ENCODE measurements around the gene SIL1. TPM values are rescaled to one million over a fixed set of nuclear protein-coding genes. Genes with fewer than 3 reads are reported as not detected.
A peak's percentile ranks its signal among the peaks of the same experiment; 100 is the strongest.

SIL1 gene
- total and polyA plus RNA-seq, 2 of the 4 experiments (the other 2 are of a cell fraction), result 56.1 to 66.0 TPM

DNA sequence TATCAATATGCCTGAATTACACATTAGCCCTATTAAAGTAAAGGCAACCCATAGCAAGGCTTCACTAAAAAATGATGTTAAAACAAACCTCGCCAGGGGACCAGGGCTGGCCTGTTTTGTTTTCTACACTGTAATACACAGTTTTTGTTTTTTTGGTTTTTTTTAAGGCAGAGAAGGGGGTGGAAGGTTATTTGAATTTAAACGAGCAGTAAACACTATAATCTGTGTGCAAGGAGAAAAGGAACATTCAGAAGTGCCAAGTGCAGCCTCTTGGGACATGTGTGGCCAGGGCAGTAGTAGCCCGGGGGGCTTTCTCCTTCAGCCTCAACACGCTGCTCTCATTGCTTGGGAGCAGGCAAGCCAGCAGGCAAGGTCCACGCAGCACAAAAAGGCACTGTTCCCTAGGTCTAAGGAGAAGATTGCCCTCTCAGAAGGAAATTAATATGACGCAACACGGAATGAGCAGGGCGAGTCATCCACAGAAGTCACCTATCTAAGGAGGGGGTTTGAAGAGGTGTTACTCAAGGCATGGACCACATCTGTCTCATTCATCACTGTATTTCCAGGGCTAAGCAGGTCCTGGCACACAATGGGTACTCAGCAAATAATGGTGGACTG, 16.2 kb downstream of the SIL1 start:
- no TSS peak for BruUV-seq (replicated peaks)
- ChIA-PET POLR2A (ENCODE audit: unreplicated experiment) (no interaction called here), CTCF (no interaction called here)
- Histone ChIP-seq H3K9ac (ENCODE audit: low read depth, low read length) (no peak overlapping the region), H4K91ac (ENCODE audit: insufficient read depth, low read depth, low read length) (no peak overlapping the region), H4K20me1 (ENCODE audit: insufficient read depth, low read length) (peaks cover 22% of the 10 kb centered on the region; the same call in 1 of the 2 replicates), H3K27ac (ENCODE audit: insufficient read depth, low read length) (no peak overlapping the region), H3K4me3 (ENCODE audit: insufficient read depth, low read depth, low read length) (no peak overlapping the region), H2BK5ac (ENCODE audit: low read depth, low read length, poor library complexity, severe bottlenecking) (no peak overlapping the region), H2AFZ (replicated peaks; ENCODE audit: low read length, poor library complexity) (no peak overlapping the region), H3K9me1 (ENCODE audit: insufficient read depth, low read length) (peaks cover 19% of the 10 kb centered on the region), H3K36me3 (ENCODE audit: control insufficient read depth, insufficient read depth, low read length) (no peaks in the 10 kb centered on the region), H3K18ac (ENCODE audit: low read depth, low read length) (0 out of 2 replicates have a peak overlapping the region, but pooled peaks have one; percentile 25), H3K79me1 (ENCODE audit: low read depth in 1 of 2, low read length in 2 of 2) (peaks cover 38 to 73% of the 10 kb centered on the region in 2 experiments), H3K56ac (ENCODE audit: extremely low read depth, insufficient read depth, low read length) (no peak overlapping the region), H2AK5ac (ENCODE audit: low read depth, low read length) (no peak overlapping the region), H3K4me2 (ENCODE audit: low read depth, low read length) (no peak overlapping the region), H3K14ac (replicated peaks; ENCODE audit: low read depth, low read length) (no peak overlapping the region), H4K5ac (ENCODE audit: low read depth, low read length) (no peak overlapping the region), H3K4ac (ENCODE audit: low read depth, low read length) (no peak overlapping the region), H3K9me3 (ENCODE audit: control insufficient read depth, insufficient read depth, low read length) (no peaks in the 10 kb centered on the region), H4K8ac (ENCODE audit: low read depth in 2 of 2, low read length in 2 of 2) (no peak overlapping the region), H3K23ac (ENCODE audit: low read depth, low read length) (no peak overlapping the region), H2BK15ac (ENCODE audit: low read depth, low read length) (no peak overlapping the region), H3K4me1 (ENCODE audit: control insufficient read depth, insufficient read depth, low read length) (peaks cover 26% of the 10 kb centered on the region), H2AK9ac (replicated peaks; ENCODE audit: low read depth, low read length, poor library complexity) (no peak overlapping the region), H2BK20ac (ENCODE audit: low read depth, low read length) (no peak overlapping the region), H3K27me3 (ENCODE audit: control insufficient read depth, insufficient read depth, low read length) (no peaks in the 10 kb centered on the region), H2BK120ac (ENCODE audit: low read depth, low read length) (no peak overlapping the region)
- no peak for TF ChIP-seq MAFK (IDR thresholded peaks at IDR 0.05; ENCODE audit: low read depth, low read length)
- no peak for TF ChIP-seq MXI1 (IDR thresholded peaks at IDR 0.05; ENCODE audit: borderline replicate concordance, low read depth, low read length)
- TF ChIP-seq CTCF (conservative IDR thresholded peaks at IDR 0.05; ENCODE audit: low read depth, low read length), result no peak
- TF ChIP-seq POLR2A (IDR thresholded peaks at IDR 0.05; ENCODE audit: low read depth, low read length), result no peak
- peak; percentile 50; the same call in 1 of the 2 replicates for TF ChIP-seq FOS (IDR thresholded peaks at IDR 0.05; ENCODE audit: low read depth, low read length)
- no peak for TF ChIP-seq MAZ (IDR thresholded peaks at IDR 0.05; ENCODE audit: borderline replicate concordance, low read depth, low read length)
- TF ChIP-seq, protein P1, sequence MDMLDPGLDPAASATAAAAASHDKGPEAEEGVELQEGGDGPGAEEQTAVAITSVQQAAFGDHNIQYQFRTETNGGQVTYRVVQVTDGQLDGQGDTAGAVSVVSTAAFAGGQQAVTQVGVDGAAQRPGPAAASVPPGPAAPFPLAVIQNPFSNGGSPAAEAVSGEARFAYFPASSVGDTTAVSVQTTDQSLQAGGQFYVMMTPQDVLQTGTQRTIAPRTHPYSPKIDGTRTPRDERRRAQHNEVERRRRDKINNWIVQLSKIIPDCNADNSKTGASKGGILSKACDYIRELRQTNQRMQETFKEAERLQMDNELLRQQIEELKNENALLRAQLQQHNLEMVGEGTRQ (IDR thresholded peaks at IDR 0.05; ENCODE audit: low read depth, low read length), result no peak
- TF ChIP-seq RFX5 (IDR thresholded peaks at IDR 0.05; ENCODE audit: low read depth, low read length), result no peak
- TF ChIP-seq CEBPB (IDR thresholded peaks at IDR 0.05; ENCODE audit: low read depth, low read length), result peak; percentile 96
- TF ChIP-seq RCOR1 (IDR thresholded peaks at IDR 0.05; ENCODE audit: insufficient replicate concordance, low read length), result no peak
- TF ChIP-seq CHD1 (IDR thresholded peaks at IDR 0.05; ENCODE audit: low read depth, low read length), result no peak
- TF ChIP-seq RAD21 (IDR thresholded peaks at IDR 0.05; ENCODE audit: low read length), result no peak
- no peak for TF ChIP-seq ELK1 (IDR thresholded peaks at IDR 0.05; ENCODE audit: borderline replicate concordance, low read depth, low read length)
- TF ChIP-seq NFE2L2 (IDR thresholded peaks at IDR 0.05; ENCODE audit: low read depth, low read length), result no peak
- no peak for TF ChIP-seq SMC3 (IDR thresholded peaks at IDR 0.05; ENCODE audit: low read depth, low read length)
- WGBS, 2 experiments (ENCODE audit: extremely low coverage in 2 of 2, insufficient read length in 1 of 2), result 85% methylated on average over 3 of the region's 8 CpGs; no CpG with 5 or more reads in 1 of the 2 experiments
- no peak for ATAC-seq (ENCODE audit: low read depth)
- DNase-seq, result peak; percentile 66
- intact Hi-C loops (cut with micrococcal nuclease) (no loop called here), in situ Hi-C loops (cut with MboI; ENCODE audit: low sequenced_read_pairs) (no loop called here), dilution Hi-C loops (cut with HindIII; ENCODE audit: low sequenced_read_pairs, unreplicated experiment) (no loop called here)
